Measurements from ENCODE around the gene ASMT. TPM values are rescaled to one million over a fixed set of nuclear protein-coding genes. Genes with fewer than 3 reads are reported as not detected.

ASMT gene
- total and polyA plus RNA-seq, 12 donors: 0.09 to 0.37 TPM; not detected in 10

GRCh38 chrX:1661048-1661921 lies 46.4 kb downstream of the ASMT start:
- no peak for TF ChIP-seq CTCF (IDR thresholded peaks at IDR 0.05)
- intact Hi-C loops (cut with DNase I): no loop called here
- H3K4me3 ChIP-seq: peak overlapping the region in 3 of 10 donors; percentile 5 to 54 (median 38)
- DNase-seq: no peak
- H3K36me3 ChIP-seq: no peaks in the 10 kb centered on the region
- H3K4me1 ChIP-seq: peaks cover 0 to 13% (median 10%) of the 10 kb centered on the region in 9 donors
- WGBS, 2 donors: 68 to 74% methylated on average over 16 of the region's 16 CpGs
- peaks cover 0 to 4% (median 0%) of the 10 kb centered on the region in 11 donors for H3K9me3 ChIP-seq
- H3K27ac ChIP-seq: peak overlapping the region in 1 of 10 donors; percentile 65
- no peaks in the 10 kb centered on the region for H3K27me3 ChIP-seq
- ATAC-seq: peak in 3 of 8 donors; percentile 31 to 71 (median 53)

GRCh38 chrX:1661922-1662221 lies 47.0 kb downstream of the ASMT start:
- no peak for TF ChIP-seq CTCF (IDR thresholded peaks at IDR 0.05)
- H3K9me3 ChIP-seq: peaks cover 0 to 10% (median 0%) of the 10 kb centered on the region in 11 donors
- ATAC-seq (no peak), DNase-seq (no peak)
- H3K27me3 ChIP-seq: no peaks in the 10 kb centered on the region
- H3K4me1 ChIP-seq: peaks cover 0 to 12% (median 10%) of the 10 kb centered on the region in 9 donors
- H3K27ac ChIP-seq: peak overlapping the region in 1 of 10 donors; percentile 65
- H3K4me3 ChIP-seq: peak overlapping the region in 3 of 10 donors; percentile 5 to 54 (median 38)
- no peaks in the 10 kb centered on the region for H3K36me3 ChIP-seq
- WGBS, 2 donors: 85 to 87% methylated on average over 15 of the region's 15 CpGs
- intact Hi-C loops (cut with DNase I): no loop called here

GRCh38 chrX:1667566-1667965 lies 52.7 kb downstream of the ASMT start:
- no peak for TF ChIP-seq CTCF (IDR thresholded peaks at IDR 0.05)
- peaks cover 0 to 11% (median 0%) of the 10 kb centered on the region in 11 donors for H3K9me3 ChIP-seq
- intact Hi-C loops (cut with DNase I): no loop called here
- H3K27ac ChIP-seq: no peak overlapping the region
- H3K27me3 ChIP-seq: no peaks in the 10 kb centered on the region
- no peak for DNase-seq
- 63 to 71% methylated on average over 6 of the region's 6 CpGs for WGBS, 2 donors
- no peaks in the 10 kb centered on the region for H3K36me3 ChIP-seq
- no peak for ATAC-seq
- no peak overlapping the region for H3K4me3 ChIP-seq
- no peaks in the 10 kb centered on the region for H3K4me1 ChIP-seq

GRCh38 chrX:1673337-1673736 lies 58.5 kb downstream of the ASMT start:
- intact Hi-C loops (cut with DNase I): no loop called here
- H3K27ac ChIP-seq: no peak overlapping the region
- H3K4me3 ChIP-seq: no peak overlapping the region
- no peaks in the 10 kb centered on the region for H3K36me3 ChIP-seq
- WGBS, 2 donors: 79 to 80% methylated on average over 7 of the region's 7 CpGs
- no peak for DNase-seq
- H3K27me3 ChIP-seq: no peaks in the 10 kb centered on the region
- ATAC-seq: no peak
- H3K4me1 ChIP-seq: no peaks in the 10 kb centered on the region
- no peaks in the 10 kb centered on the region for H3K9me3 ChIP-seq
- TF ChIP-seq CTCF (IDR thresholded peaks at IDR 0.05): peak in 8 of 9 donors; percentile 17 to 65 (median 43)

All from heart right ventricle (tissue), 16 donors.